Measurements from ENCODE around the gene FAM180A. TPM values are rescaled to one million over a fixed set of nuclear protein-coding genes. Genes with fewer than 3 reads are reported as not detected.

FAM180A gene
- total RNA-seq, 1 donor from 2014 or later, result 19.7 TPM

GRCh38 chr7:135708041-135708440, 40.6 kb downstream of the FAM180A start:
- Histone ChIP-seq H3K36me3 (no peaks in the 10 kb centered on the region), H3K4me1 (peaks cover 12% of the 10 kb centered on the region), H3K9me3 (replicated peaks) (no peaks in the 10 kb centered on the region), H3K27me3 (ENCODE audit: low read depth) (no peaks in the 10 kb centered on the region), H3K27ac (replicated peaks) (no peak overlapping the region), H3K4me3 (no peak overlapping the region)
- no peak for DNase-seq
- intact Hi-C loops (cut with micrococcal nuclease), result no loop called here
- TF ChIP-seq, protein P1, sequence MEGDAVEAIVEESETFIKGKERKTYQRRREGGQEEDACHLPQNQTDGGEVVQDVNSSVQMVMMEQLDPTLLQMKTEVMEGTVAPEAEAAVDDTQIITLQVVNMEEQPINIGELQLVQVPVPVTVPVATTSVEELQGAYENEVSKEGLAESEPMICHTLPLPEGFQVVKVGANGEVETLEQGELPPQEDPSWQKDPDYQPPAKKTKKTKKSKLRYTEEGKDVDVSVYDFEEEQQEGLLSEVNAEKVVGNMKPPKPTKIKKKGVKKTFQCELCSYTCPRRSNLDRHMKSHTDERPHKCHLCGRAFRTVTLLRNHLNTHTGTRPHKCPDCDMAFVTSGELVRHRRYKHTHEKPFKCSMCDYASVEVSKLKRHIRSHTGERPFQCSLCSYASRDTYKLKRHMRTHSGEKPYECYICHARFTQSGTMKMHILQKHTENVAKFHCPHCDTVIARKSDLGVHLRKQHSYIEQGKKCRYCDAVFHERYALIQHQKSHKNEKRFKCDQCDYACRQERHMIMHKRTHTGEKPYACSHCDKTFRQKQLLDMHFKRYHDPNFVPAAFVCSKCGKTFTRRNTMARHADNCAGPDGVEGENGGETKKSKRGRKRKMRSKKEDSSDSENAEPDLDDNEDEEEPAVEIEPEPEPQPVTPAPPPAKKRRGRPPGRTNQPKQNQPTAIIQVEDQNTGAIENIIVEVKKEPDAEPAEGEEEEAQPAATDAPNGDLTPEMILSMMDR (IDR thresholded peaks at IDR 0.05; ENCODE audit: borderline replicate concordance), result no peak

GRCh38 chr7:135707570-135707966, 41.0 kb downstream of the FAM180A start:
- H3K4me3 ChIP-seq, result no peak overlapping the region
- DNase-seq, result no peak
- no peak overlapping the region for H3K27ac ChIP-seq (replicated peaks)
- H3K4me1 ChIP-seq, result peaks cover 7% of the 10 kb centered on the region
- H3K36me3 ChIP-seq, result no peaks in the 10 kb centered on the region
- TF ChIP-seq, protein P1 (IDR thresholded peaks at IDR 0.05; ENCODE audit: borderline replicate concordance), result no peak
- intact Hi-C loops (cut with micrococcal nuclease), result no loop called here
- no peaks in the 10 kb centered on the region for H3K9me3 ChIP-seq (replicated peaks)
- H3K27me3 ChIP-seq (ENCODE audit: low read depth), result no peaks in the 10 kb centered on the region

DNA sequence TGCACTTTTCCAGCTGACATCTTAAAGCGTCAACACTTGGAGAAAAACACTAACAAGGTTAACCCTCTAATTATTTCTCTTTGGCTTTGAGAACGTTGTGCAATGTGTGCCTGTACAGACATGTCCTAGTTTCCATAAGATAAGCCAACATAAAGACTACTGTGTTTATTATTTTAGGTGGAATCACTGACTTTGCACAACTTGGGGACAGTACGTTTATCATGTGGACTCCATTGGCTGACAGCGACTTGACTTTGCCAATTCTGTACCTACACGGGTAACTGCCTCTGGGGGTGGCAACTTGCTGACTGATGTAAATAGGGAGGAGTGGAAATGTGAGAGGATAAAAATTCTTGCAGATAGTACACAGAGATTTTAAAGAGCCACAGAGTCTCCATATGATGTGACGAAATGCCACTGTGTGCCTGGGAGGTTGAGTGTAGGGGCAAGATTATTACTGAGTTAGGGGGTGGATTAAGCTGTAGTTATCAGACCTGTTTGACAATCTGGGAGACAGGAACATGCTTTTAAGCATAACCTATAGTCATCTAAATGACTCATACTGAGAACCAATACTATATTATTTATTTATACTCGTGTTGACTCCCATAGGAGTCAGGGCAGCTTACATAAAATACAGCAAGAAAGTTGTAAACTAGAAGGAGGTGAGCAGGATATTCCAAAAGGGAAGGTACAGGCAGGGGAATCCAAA, 41.6 kb downstream of the FAM180A start:
- Histone ChIP-seq H3K4me1 (peaks cover 1% of the 10 kb centered on the region), H3K9me3 (replicated peaks) (no peaks in the 10 kb centered on the region), H3K4me3 (no peak overlapping the region), H3K27ac (replicated peaks) (no peak overlapping the region), H3K27me3 (ENCODE audit: low read depth) (no peaks in the 10 kb centered on the region), H3K36me3 (no peaks in the 10 kb centered on the region)
- TF ChIP-seq, protein P1 (IDR thresholded peaks at IDR 0.05; ENCODE audit: borderline replicate concordance), result no peak
- no peak for DNase-seq
- intact Hi-C loops (cut with micrococcal nuclease), result no loop called here

GRCh38 chr7:135706038-135706742, 42.4 kb downstream of the FAM180A start:
- TF ChIP-seq, protein P1 (IDR thresholded peaks at IDR 0.05; ENCODE audit: borderline replicate concordance), result no peak
- intact Hi-C loops (cut with micrococcal nuclease), result no loop called here
- H3K36me3 ChIP-seq, result no peaks in the 10 kb centered on the region
- no peaks in the 10 kb centered on the region for H3K9me3 ChIP-seq (replicated peaks)
- H3K4me1 ChIP-seq, result no peaks in the 10 kb centered on the region
- no peaks in the 10 kb centered on the region for H3K27me3 ChIP-seq (ENCODE audit: low read depth)
- no peak for DNase-seq
- no peak overlapping the region for H3K4me3 ChIP-seq
- H3K27ac ChIP-seq (replicated peaks), result no peak overlapping the region

GRCh38 chr7:135704698-135705097, 43.9 kb downstream of the FAM180A start:
- Histone ChIP-seq H3K27me3 (ENCODE audit: low read depth) (no peaks in the 10 kb centered on the region), H3K4me1 (no peaks in the 10 kb centered on the region), H3K9me3 (replicated peaks) (no peaks in the 10 kb centered on the region), H3K4me3 (no peak overlapping the region), H3K27ac (replicated peaks) (no peak overlapping the region), H3K36me3 (no peaks in the 10 kb centered on the region)
- TF ChIP-seq, protein P1 (IDR thresholded peaks at IDR 0.05; ENCODE audit: borderline replicate concordance), result no peak
- intact Hi-C loops (cut with micrococcal nuclease), result no loop called here
- DNase-seq, result no peak

Measured in left ventricle myocardium inferior (tissue), 1 donor.